Stimulated activated naive CD4-positive, alpha-beta T cell treated with Interleukin-2 at 50 U/mL for 16 hours (primary cell): ENCODE results near the gene LYRM2.
A peak's percentile ranks its signal among the peaks of the same experiment; 100 is the strongest.

Experiments used
- DNase-seq: peaks from one replicate; lab custom pipeline; 2025; lab: John Stamatoyannopoulos, UW

LYRM2 gene

GRCh38 chr6:89638320-89639195, at the start of gene LYRM2:
LYRM2 (minus strand) TSS chr6:89638747; CDS start chr6:89638716, 31 bp downstream.
- DNase-seq = peak; percentile 90

- DNase-seq = no peak
These were observed 49.8 kb upstream of the LYRM2 start for GRCh38 chr6:89688328-89688727.

GRCh38 chr6:89685311-89685710, 46.8 kb upstream of the LYRM2 start:
- DNase-seq = no peak

GRCh38 chr6:89682991-89683390, 44.4 kb upstream of the LYRM2 start:
- no peak for DNase-seq

- DNase-seq = no peak
These were observed 43.5 kb upstream of the LYRM2 start for GRCh38 chr6:89681983-89682564.

- DNase-seq = no peak
These were observed 42.0 kb upstream of the LYRM2 start for GRCh38 chr6:89680551-89680950.

GRCh38 chr6:89680150-89680549, 41.6 kb upstream of the LYRM2 start:
- no peak for DNase-seq

GRCh38 chr6:89679215-89680120, 40.9 kb upstream of the LYRM2 start:
- DNase-seq = no peak

GRCh38 chr6:89678531-89678930, 40.0 kb upstream of the LYRM2 start:
- no peak for DNase-seq

- no peak for DNase-seq
These were observed 37.6 kb upstream of the LYRM2 start for GRCh38 chr6:89675949-89676748.

GRCh38 chr6:89670935-89671565, 32.5 kb upstream of the LYRM2 start:
- DNase-seq = no peak

- no peak for DNase-seq
These were observed 30.5 kb upstream of the LYRM2 start for GRCh38 chr6:89669002-89669401.

- no peak for DNase-seq
These were observed 29.5 kb upstream of the LYRM2 start for GRCh38 chr6:89667872-89668556.

- no peak for DNase-seq
These were observed 24.2 kb upstream of the LYRM2 start for GRCh38 chr6:89662659-89663223.

- DNase-seq = no peak
These were observed 23.0 kb upstream of the LYRM2 start for GRCh38 chr6:89661559-89661958.

GRCh38 chr6:89660981-89661380, 22.4 kb upstream of the LYRM2 start:
- DNase-seq = no peak

GRCh38 chr6:89657445-89658158, 19.1 kb upstream of the LYRM2 start:
- DNase-seq = no peak

GRCh38 chr6:89655122-89655521, 16.6 kb upstream of the LYRM2 start:
- DNase-seq = no peak

GRCh38 chr6:89650579-89650978, 12.0 kb upstream of the LYRM2 start:
- DNase-seq = no peak

- no peak for DNase-seq
These were observed 11.1 kb upstream of the LYRM2 start for GRCh38 chr6:89649682-89650081.
